GM23248 (cell line): ENCODE results near the gene FSTL4.

ENCODE experiments used
- EZH2 ChIP-seq: fragments of 200-600 bp; sonication (generic); IDR thresholded peaks from 2 replicates; pipeline ENCODE4 v1.6.1; 2018; ENCODE audit warnings: antibody characterized with exemption, mild to moderate bottlenecking; ENCODE audit not compliant: insufficient read depth, poor library complexity, severe bottlenecking
- EZH2phosphoT487 ChIP-seq: fragments of 200-600 bp; sonication (generic); IDR thresholded peaks from 2 replicates; pipeline ENCODE4 v1.6.1; 2018; ENCODE audit warnings: antibody characterized with exemption, moderate library complexity, mild to moderate bottlenecking, low read depth; ENCODE audit not compliant: insufficient read depth

- TF ChIP-seq EZH2 = no peak
- no peak for TF ChIP-seq EZH2phosphoT487
Observed at GRCh38 chr5:133456933-133457402, 155.4 kb downstream of the FSTL4 start.
